Measurements from ENCODE around the gene DGKI. TPM values are rescaled to one million over a fixed set of nuclear protein-coding genes. Genes with fewer than 3 reads are reported as not detected.

DGKI gene
- total and polyA plus RNA-seq, 10 donors, result 0.03 to 1.0 (median 0.45) TPM

- WGBS, 5 donors, result 82 to 93% (median 84%) methylated on average over 6 of the region's 6 CpGs
- no peak overlapping the region for H3K27ac ChIP-seq
- no peak for DNase-seq
- H3K36me3 ChIP-seq, result no peaks in the 10 kb centered on the region
- intact Hi-C loops (cut with DNase I; ENCODE audit: low total_unique reads), result no loop called here
- H3K27me3 ChIP-seq (replicated peaks in 1 of 7), result no peaks in the 10 kb centered on the region
- no peak overlapping the region for H3K4me3 ChIP-seq
- H3K9me3 ChIP-seq, result no peaks in the 10 kb centered on the region
- H3K4me1 ChIP-seq, result no peaks in the 10 kb centered on the region
- no peak for TF ChIP-seq POLR2AphosphoS5 (IDR thresholded peaks at IDR 0.05)
- TF ChIP-seq, protein P1, sequence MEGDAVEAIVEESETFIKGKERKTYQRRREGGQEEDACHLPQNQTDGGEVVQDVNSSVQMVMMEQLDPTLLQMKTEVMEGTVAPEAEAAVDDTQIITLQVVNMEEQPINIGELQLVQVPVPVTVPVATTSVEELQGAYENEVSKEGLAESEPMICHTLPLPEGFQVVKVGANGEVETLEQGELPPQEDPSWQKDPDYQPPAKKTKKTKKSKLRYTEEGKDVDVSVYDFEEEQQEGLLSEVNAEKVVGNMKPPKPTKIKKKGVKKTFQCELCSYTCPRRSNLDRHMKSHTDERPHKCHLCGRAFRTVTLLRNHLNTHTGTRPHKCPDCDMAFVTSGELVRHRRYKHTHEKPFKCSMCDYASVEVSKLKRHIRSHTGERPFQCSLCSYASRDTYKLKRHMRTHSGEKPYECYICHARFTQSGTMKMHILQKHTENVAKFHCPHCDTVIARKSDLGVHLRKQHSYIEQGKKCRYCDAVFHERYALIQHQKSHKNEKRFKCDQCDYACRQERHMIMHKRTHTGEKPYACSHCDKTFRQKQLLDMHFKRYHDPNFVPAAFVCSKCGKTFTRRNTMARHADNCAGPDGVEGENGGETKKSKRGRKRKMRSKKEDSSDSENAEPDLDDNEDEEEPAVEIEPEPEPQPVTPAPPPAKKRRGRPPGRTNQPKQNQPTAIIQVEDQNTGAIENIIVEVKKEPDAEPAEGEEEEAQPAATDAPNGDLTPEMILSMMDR (IDR thresholded peaks at IDR 0.05 in 8 of 11, conservative IDR thresholded peaks at IDR 0.05 in 3 of 11), result no peak
- no peak for TF ChIP-seq POLR2A (IDR thresholded peaks at IDR 0.05)
These were observed 210.9 kb downstream of the DGKI start for GRCh38 chr7:137635874-137636273.

DNA sequence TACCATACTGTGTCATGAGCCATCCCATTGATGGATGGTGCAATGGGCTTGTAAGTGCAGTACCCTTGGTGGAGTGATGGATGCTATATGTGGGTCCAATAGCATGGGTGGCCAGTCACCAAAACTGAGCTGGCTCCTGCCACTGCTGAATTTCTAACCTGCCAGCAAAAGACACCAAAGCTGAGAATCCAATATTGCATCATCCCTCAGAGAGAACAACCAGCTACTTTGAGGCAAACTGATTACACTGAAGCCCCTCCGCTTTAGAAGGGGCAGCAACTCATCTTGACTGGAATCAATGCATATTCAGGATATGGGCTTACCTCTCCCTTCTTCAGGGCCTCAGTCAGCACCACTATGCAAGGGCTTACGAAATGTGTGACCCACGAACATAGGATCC lies 211.6 kb downstream of the DGKI start:
- H3K36me3 ChIP-seq, result no peaks in the 10 kb centered on the region
- no peak overlapping the region for H3K4me3 ChIP-seq
- 75 to 89% (median 80%) methylated on average over 3 of the region's 3 CpGs for WGBS, 5 donors
- no peaks in the 10 kb centered on the region for H3K4me1 ChIP-seq
- no peaks in the 10 kb centered on the region for H3K27me3 ChIP-seq (replicated peaks in 1 of 7)
- no peaks in the 10 kb centered on the region for H3K9me3 ChIP-seq
- TF ChIP-seq, protein P1 (IDR thresholded peaks at IDR 0.05 in 8 of 11, conservative IDR thresholded peaks at IDR 0.05 in 3 of 11), result no peak
- TF ChIP-seq POLR2A (IDR thresholded peaks at IDR 0.05) (no peak), POLR2AphosphoS5 (IDR thresholded peaks at IDR 0.05) (no peak)
- H3K27ac ChIP-seq, result no peak overlapping the region
- no peak for DNase-seq
- intact Hi-C loops (cut with DNase I; ENCODE audit: low total_unique reads), result no loop called here

DNA sequence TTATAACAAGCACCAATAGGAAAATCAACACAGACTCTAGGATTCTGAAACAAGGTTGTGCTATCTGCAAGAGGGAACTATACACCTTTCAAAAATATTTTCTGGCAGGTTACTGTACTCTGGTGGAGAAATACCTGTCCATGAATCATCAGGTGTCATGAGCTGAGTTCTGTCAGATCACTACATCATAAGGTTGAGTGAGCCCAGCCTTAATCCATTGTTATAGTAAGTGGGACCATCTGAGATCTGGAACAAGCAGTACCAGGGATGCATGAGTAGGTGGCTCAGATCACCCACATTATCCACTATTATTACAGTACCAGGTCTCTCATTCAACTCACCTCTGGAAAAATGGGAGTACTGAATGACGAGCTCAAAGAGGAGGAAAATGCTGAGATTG lies 212.4 kb downstream of the DGKI start:
- TF ChIP-seq, protein P1 (IDR thresholded peaks at IDR 0.05 in 8 of 11, conservative IDR thresholded peaks at IDR 0.05 in 3 of 11), result no peak
- TF ChIP-seq POLR2A (IDR thresholded peaks at IDR 0.05), result no peak
- TF ChIP-seq POLR2AphosphoS5 (IDR thresholded peaks at IDR 0.05), result no peak
- WGBS, 5 donors, result 90 to 100% (median 91%) methylated on average over 1 of the region's 1 CpG

GRCh38 chr7:137633133-137633532 lies 213.6 kb downstream of the DGKI start:
- WGBS, 5 donors, result 62 to 82% (median 76%) methylated on average over 3 to 5 of the region's 5 CpGs
- intact Hi-C loops (cut with DNase I; ENCODE audit: low total_unique reads), result no loop called here
- Histone ChIP-seq H3K27ac (no peak overlapping the region), H3K4me1 (no peaks in the 10 kb centered on the region), H3K27me3 (replicated peaks in 1 of 7) (peaks cover 0 to 5% (median 0%) of the 10 kb centered on the region in 7 donors), H3K9me3 (no peaks in the 10 kb centered on the region), H3K36me3 (no peaks in the 10 kb centered on the region), H3K4me3 (no peak overlapping the region)
- DNase-seq, result no peak
- TF ChIP-seq POLR2AphosphoS5 (IDR thresholded peaks at IDR 0.05) (no peak), POLR2A (IDR thresholded peaks at IDR 0.05) (no peak)
- TF ChIP-seq, protein P1 (IDR thresholded peaks at IDR 0.05 in 8 of 11, conservative IDR thresholded peaks at IDR 0.05 in 3 of 11), result no peak

More for the DNA sequence above, 212.4 kb downstream of the DGKI start:
- Histone ChIP-seq H3K27me3 (replicated peaks in 1 of 7) (peaks cover 0 to 4% (median 0%) of the 10 kb centered on the region in 7 donors), H3K4me3 (no peak overlapping the region), H3K9me3 (no peaks in the 10 kb centered on the region), H3K27ac (no peak overlapping the region), H3K4me1 (no peaks in the 10 kb centered on the region), H3K36me3 (no peaks in the 10 kb centered on the region)
- DNase-seq, result no peak
- intact Hi-C loops (cut with DNase I; ENCODE audit: low total_unique reads), result no loop called here

Measured in spleen (tissue), 11 donors.